Astrocyte of the cerebellum (primary cell): ENCODE results near the gene DNAJC30.
A peak's percentile ranks its signal among the peaks of the same experiment; 100 is the strongest.

ENCODE experiments used
- DNase-seq: peaks from one replicate; pipeline ENCODE4 v3.0.0-alpha.2; 2011; ENCODE audit warnings: low read depth
- H3K4me3 ChIP-seq: 2 replicates; pipeline ENCODE4 v1.5.1; 2011; ENCODE audit warnings: mild to moderate bottlenecking, low read depth, low read length, moderate library complexity
- in situ Hi-C: cut with HindIII; loops from 2 replicates; pipeline ENCODE4 v1.10.0; 2017; ENCODE audit warnings: low sequenced_read_pairs
- TF ChIP-seq, protein P1 (sequence below): IDR thresholded peaks from 2 replicates; pipeline ENCODE4 v1.5.1; 2012; ENCODE audit warnings: low read length, low read depth, moderate library complexity, mild to moderate bottlenecking; ENCODE audit errors: missing control alignments

DNAJC30 gene

GRCh38 chr7:73703757-73704639, 20.7 kb upstream of the DNAJC30 start:
- H3K4me3 ChIP-seq, result no peak overlapping the region
- in situ Hi-C loops, result no loop called here
- no peak for DNase-seq
- TF ChIP-seq, protein P1, sequence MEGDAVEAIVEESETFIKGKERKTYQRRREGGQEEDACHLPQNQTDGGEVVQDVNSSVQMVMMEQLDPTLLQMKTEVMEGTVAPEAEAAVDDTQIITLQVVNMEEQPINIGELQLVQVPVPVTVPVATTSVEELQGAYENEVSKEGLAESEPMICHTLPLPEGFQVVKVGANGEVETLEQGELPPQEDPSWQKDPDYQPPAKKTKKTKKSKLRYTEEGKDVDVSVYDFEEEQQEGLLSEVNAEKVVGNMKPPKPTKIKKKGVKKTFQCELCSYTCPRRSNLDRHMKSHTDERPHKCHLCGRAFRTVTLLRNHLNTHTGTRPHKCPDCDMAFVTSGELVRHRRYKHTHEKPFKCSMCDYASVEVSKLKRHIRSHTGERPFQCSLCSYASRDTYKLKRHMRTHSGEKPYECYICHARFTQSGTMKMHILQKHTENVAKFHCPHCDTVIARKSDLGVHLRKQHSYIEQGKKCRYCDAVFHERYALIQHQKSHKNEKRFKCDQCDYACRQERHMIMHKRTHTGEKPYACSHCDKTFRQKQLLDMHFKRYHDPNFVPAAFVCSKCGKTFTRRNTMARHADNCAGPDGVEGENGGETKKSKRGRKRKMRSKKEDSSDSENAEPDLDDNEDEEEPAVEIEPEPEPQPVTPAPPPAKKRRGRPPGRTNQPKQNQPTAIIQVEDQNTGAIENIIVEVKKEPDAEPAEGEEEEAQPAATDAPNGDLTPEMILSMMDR, result no peak

DNA sequence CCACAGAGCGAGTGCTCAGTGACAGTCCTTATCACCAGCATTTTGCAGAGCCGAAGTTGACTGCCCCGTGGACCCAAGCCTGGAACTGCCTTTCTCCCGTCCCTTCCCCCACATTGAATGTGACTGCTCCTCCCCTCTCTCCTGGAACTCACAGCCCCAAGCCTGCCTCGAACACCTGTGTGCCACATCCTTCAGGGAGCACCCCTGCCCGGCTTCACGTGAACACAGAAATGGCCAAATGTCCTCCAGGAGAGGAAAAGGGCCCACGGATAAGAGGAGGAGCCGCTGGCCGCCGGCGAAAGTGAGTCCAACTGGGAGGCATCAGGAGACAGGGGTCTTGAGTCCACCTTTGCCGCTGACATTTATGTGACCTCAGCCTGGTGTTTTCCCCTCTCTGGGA, 20.0 kb upstream of the DNAJC30 start:
- H3K4me3 ChIP-seq, result no peak overlapping the region
- in situ Hi-C loops, result no loop called here
- TF ChIP-seq, protein P1, result no peak
- no peak for DNase-seq

DNA sequence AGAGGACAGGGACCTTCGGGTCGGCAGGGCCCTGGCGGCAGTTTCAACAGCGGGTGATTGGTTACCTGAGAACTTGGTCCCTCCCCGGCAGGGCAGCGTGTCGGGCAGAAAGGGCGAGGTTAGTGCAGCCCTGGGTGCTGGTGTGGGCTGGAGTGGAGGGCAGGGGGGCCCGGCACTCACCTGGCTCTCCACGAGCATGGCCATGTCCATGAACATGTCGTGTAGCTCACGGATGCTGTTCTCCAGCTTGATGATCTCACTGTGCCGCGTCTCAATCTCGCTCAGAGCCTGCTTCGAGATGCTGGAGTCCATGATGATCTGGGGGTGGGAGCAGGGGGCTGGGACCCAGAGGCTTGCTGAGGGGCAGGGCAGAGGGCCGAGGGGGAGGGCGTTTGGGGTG, 19.4 kb upstream of the DNAJC30 start:
- no peak for DNase-seq
- in situ Hi-C loops, result no loop called here
- TF ChIP-seq, protein P1, result no peak
- H3K4me3 ChIP-seq, result no peak overlapping the region

DNA sequence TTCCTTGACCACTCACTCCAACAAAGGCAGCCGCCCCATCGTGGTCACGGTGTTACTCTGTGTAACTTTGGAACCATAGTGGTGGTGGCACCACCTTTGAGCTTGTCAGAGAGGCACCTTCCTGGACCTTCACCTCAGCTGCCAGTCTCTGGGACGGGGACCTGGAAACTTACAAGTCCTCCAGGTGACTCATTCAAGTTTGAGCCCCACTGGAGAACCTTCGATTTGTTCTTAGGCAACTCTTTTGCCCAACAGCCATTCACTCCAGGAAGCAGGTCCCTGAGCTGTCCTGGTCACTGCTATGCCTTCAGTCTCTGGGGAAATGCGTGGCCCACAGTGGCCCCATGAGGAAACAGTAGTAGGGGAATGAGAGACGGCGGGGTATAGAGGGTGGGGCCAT, 19.0 kb upstream of the DNAJC30 start:
- in situ Hi-C loops, result no loop called here
- DNase-seq, result no peak
- H3K4me3 ChIP-seq, result no peak overlapping the region
- TF ChIP-seq, protein P1, result no peak

- in situ Hi-C loops, result no loop called here
- TF ChIP-seq, protein P1, result peak; percentile 66
- H3K4me3 ChIP-seq, result no peak overlapping the region
- DNase-seq, result no peak
Observed at GRCh38 chr7:73701357-73701995, 18.2 kb upstream of the DNAJC30 start.

- DNase-seq, result no peak
- TF ChIP-seq, protein P1, result no peak
- H3K4me3 ChIP-seq, result no peak overlapping the region
- in situ Hi-C loops, result no loop called here
Observed at GRCh38 chr7:73700581-73701134, 17.4 kb upstream of the DNAJC30 start.
